OCI-LY3 (cell line): ENCODE results near the gene CRABP1.

ENCODE experiments used
- CTCF ChIP-seq: fragments of 200-600, 300-600 bp; sonication (generic); IDR thresholded peaks from 2 replicates; pipeline ENCODE4 v1.5.1; 2014; ENCODE audit warnings: antibody characterized with exemption, low read length, low read depth
- EZH2phosphoT487 ChIP-seq: fragments of 200-600 bp; shearing (Covaris generic); IDR thresholded peaks from 2 replicates; pipeline ENCODE4 v1.6.1; 2018; ENCODE audit warnings: antibody characterized with exemption, mixed run types, low read depth

GRCh38 chr15:78340231-78341056 is at the start of gene CRABP1:
- no peak for TF ChIP-seq CTCF
- TF ChIP-seq EZH2phosphoT487: no peak
